ENCODE measurements around the gene ABI1. TPM values are rescaled to one million over a fixed set of nuclear protein-coding genes. Genes with fewer than 3 reads are reported as not detected.

ABI1 gene
- total RNA-seq, 2 experiments from 2014 or later, result 83.2 to 83.6 TPM

DNA sequence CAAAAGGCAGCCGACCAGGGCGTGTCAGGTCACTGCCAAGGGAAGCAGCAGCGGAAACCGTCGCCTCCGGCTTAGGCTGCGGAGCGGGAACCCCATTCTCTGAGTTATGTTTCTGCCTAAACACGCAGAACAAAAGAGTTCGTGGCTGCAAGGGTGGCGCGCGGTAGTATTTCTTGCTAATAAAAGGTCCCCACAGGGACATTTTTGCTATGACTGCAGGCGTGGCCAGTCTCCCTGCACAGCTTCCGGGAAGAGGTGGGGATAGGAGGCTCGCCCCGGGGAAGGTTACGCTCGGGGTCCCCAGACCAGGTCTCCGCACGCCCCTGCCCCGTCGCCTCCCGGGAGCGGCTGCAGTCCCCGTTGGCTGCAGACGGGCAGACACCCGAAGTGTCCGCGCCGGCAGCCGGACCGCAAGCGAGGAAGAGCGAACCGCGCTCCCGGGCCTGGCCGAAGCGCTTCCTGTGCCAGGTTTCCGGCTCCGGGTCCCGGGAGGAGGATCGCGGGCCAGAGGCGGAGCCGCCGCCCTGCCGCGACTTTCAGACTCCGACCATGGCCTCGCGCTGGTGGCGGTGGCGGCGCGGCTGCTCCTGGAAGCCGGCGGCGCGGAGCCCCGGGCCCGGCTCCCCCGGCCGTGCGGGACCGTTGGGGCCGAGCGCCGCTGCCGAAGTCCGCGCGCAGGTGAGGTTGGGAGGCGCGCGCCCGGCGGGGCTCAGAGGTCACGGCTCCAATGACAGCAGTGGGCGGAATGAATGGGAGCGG, 163.4 kb downstream of the ABI1 start, which contains the start of gene PDSS1:
PDSS1 (plus strand) TSS at position 539 of the 759 bp plus-strand sequence; CDS start at position 550, 11 bp downstream.
- H3K4me3 Mint-ChIP-seq, result peak within 1 kb of the TSS; percentile 96
- no peaks in the 10 kb centered on the region for H3K9me3 ChIP-seq (ENCODE audit: control insufficient read depth in 1 of 2, insufficient read depth in 1 of 2, low read length in 2 of 2)
- peak; percentile 29 to 77 (median 52) for DNase-seq
- no peaks in the 10 kb centered on the region for H3K27me3 Mint-ChIP-seq
- H3K36me3 ChIP-seq (ENCODE audit: insufficient read depth, low read length), result no peaks in the 10 kb centered on the region
- H3K36me3 Mint-ChIP-seq (ENCODE audit: low read depth), result peaks cover 28% of the 10 kb centered on the region
- H3K9me3 Mint-ChIP-seq, result no peaks in the 10 kb centered on the region
- H3K27me3 ChIP-seq (ENCODE audit: control insufficient read depth in 1 of 2, insufficient read depth in 2 of 2, low read length in 2 of 2), result no peaks in the 10 kb centered on the region
- peak within 1 kb of the TSS; percentile 69 for H3K4me3 ChIP-seq (ENCODE audit: low read length)
- peak within 1 kb of the TSS; percentile 92 for H3K27ac Mint-ChIP-seq
- peak; percentile 65 for ATAC-seq (ENCODE audit: poor library complexity)
- intact Hi-C loops (cut with DNase I, micrococcal nuclease), result loop anchor here (1.0 to 10.0 kb wide), 4 partner anchors 14 to 807 kb away; partner anchors contain the start of genes MASTL (in 1 of the 2) and RAB18 (in 1 of the 2)
- peak within 1 kb of the TSS; percentile 53 to 75 for H3K27ac ChIP-seq (ENCODE audit: low read depth in 1 of 2, low read length in 2 of 2)
- TF ChIP-seq CTCF (IDR thresholded peaks at IDR 0.05), result no peak
- H3K4me1 ChIP-seq (ENCODE audit: insufficient read depth, low read length), result peaks cover 18% of the 10 kb centered on the region
- ChIA-PET CTCF (interaction anchor here (1.3 to 1.9 kb wide), 2 partner anchors 12 to 14 kb away, joined by 3 to 5 read pairs; no protein-coding TSS in a partner anchor), POLR2A (interaction anchor here (0.6 to 2.7 kb wide), 7 partner anchors 11 to 808 kb away, joined by 3 to 17 read pairs (median 4); partner anchors contain the start of genes ABI1 and YME1L1)
- H3K4me1 Mint-ChIP-seq (ENCODE audit: low read depth), result peaks cover 38% of the 10 kb centered on the region

DNA sequence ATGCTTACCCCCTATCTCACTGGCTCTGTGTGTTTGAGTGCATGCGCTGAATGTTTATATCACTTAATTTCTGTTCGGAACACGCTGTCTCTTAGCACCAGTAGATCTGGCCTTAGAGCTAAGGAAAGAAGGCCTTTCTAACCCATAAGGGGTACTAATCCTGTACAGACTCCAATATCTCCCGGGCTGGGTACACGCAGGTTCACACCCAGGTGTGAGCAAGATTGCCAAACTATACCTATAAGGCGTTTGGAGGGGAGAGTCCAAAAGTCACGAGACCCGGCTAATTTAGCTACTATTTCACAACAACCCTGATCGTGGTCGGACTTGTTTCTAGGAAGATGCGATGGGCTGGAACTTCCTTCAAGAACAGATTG, 164.0 kb downstream of the ABI1 start:
- peak overlapping the region; percentile 96 for H3K4me3 Mint-ChIP-seq
- H3K4me1 Mint-ChIP-seq (ENCODE audit: low read depth), result peaks cover 33% of the 10 kb centered on the region
- ATAC-seq (ENCODE audit: poor library complexity) (peak; percentile 28), DNase-seq (no peak)
- peaks cover 22% of the 10 kb centered on the region for H3K36me3 Mint-ChIP-seq (ENCODE audit: low read depth)
- Histone ChIP-seq H3K9me3 (ENCODE audit: control insufficient read depth in 1 of 2, insufficient read depth in 1 of 2, low read length in 2 of 2) (no peaks in the 10 kb centered on the region), H3K36me3 (ENCODE audit: insufficient read depth, low read length) (no peaks in the 10 kb centered on the region), H3K27ac (ENCODE audit: low read depth in 1 of 2, low read length in 2 of 2) (peak overlapping the region; percentile 53 to 75), H3K27me3 (ENCODE audit: control insufficient read depth in 1 of 2, insufficient read depth in 2 of 2, low read length in 2 of 2) (no peaks in the 10 kb centered on the region), H3K4me1 (ENCODE audit: insufficient read depth, low read length) (peaks cover 18% of the 10 kb centered on the region), H3K4me3 (ENCODE audit: low read length) (peak overlapping the region; percentile 69)
- no peaks in the 10 kb centered on the region for H3K9me3 Mint-ChIP-seq
- CTCF ChIA-PET, result interaction anchor here (1.3 to 1.9 kb wide), 2 partner anchors 11 to 13 kb away, joined by 3 to 5 read pairs; no protein-coding TSS in a partner anchor
- peak overlapping the region; percentile 92 for H3K27ac Mint-ChIP-seq
- intact Hi-C loops (cut with DNase I, micrococcal nuclease), result loop anchor here (1.0 to 10.0 kb wide), 4 partner anchors 13 to 808 kb away; partner anchors contain the start of genes MASTL (in 1 of the 2) and RAB18 (in 1 of the 2)
- no peak for TF ChIP-seq CTCF (IDR thresholded peaks at IDR 0.05)
- POLR2A ChIA-PET, result interaction anchor here (1.0 to 2.7 kb wide), 5 partner anchors 11 to 808 kb away, joined by 3 to 17 read pairs (median 4); partner anchors contain the start of genes ABI1 and YME1L1
- no peaks in the 10 kb centered on the region for H3K27me3 Mint-ChIP-seq

Other genes with a start within 250 kb of the ABI1 start
- 1 to 10 TPM; 3.8 to 4.5 TPM for gene PDSS1, start 163.3 kb downstream of the ABI1 start, total RNA-seq
- 1 to 10 TPM; 6.2 to 6.6 TPM for gene ANKRD26, start 239.5 kb upstream of the ABI1 start, total RNA-seq